GM13976 (cell line): Measurements from ENCODE around the gene ARHGAP6.

Experiments
- DNase-seq: peaks from one replicate; pipeline ENCODE4 v3.0.0; 2012; ENCODE audit warnings: low spot score
- CTCF ChIP-seq: IDR thresholded peaks from 2 replicates; pipeline ENCODE4 v1.5.1; 2012; ENCODE audit warnings: borderline replicate concordance, mild to moderate bottlenecking; ENCODE audit not compliant: insufficient read depth; ENCODE audit errors: extremely low read depth, missing control alignments, control extremely low read depth
- in situ Hi-C: fragments of 300-500 bp; cut with MboI; formaldehyde crosslinking; loops from one replicate; pipeline ENCODE4 v1.12.0; 2022; ENCODE audit warnings: low sequenced_read_pairs, mixed read lengths, inconsistent platforms; ENCODE audit not compliant: unreplicated experiment

The ARHGAP6 gene

GRCh38 chrX:11566789-11567188 is 98.9 kb downstream of the ARHGAP6 start:
- DNase-seq = no peak
- in situ Hi-C loops = no loop called here
- no peak for TF ChIP-seq CTCF

GRCh38 chrX:11566173-11566572 is 99.5 kb downstream of the ARHGAP6 start:
- in situ Hi-C loops = no loop called here
- DNase-seq = no peak
- no peak for TF ChIP-seq CTCF

GRCh38 chrX:11564546-11564945 is 101.2 kb downstream of the ARHGAP6 start:
- TF ChIP-seq CTCF = no peak
- no peak for DNase-seq
- in situ Hi-C loops = no loop called here

GRCh38 chrX:11562570-11562969 is 103.2 kb downstream of the ARHGAP6 start:
- in situ Hi-C loops = no loop called here
- TF ChIP-seq CTCF = no peak
- no peak for DNase-seq

- peak; percentile 36 for DNase-seq
- in situ Hi-C loops = no loop called here
- TF ChIP-seq CTCF = no peak
Observed at GRCh38 chrX:11558972-11559371, 106.7 kb downstream of the ARHGAP6 start.

- in situ Hi-C loops = no loop called here
- TF ChIP-seq CTCF = no peak
- no peak for DNase-seq
Observed at GRCh38 chrX:11557120-11557519, 108.6 kb downstream of the ARHGAP6 start.

- TF ChIP-seq CTCF = no peak
- DNase-seq = no peak
- in situ Hi-C loops = no loop called here
Observed at GRCh38 chrX:11555759-11556158, 110.0 kb downstream of the ARHGAP6 start.
